Measurements from ENCODE around the gene STAT6. TPM values are rescaled to one million over a fixed set of nuclear protein-coding genes. Genes with fewer than 3 reads are reported as not detected.

Gene STAT6
- total and polyA plus RNA-seq, 2 donors (not counting 1 experiment from before 2014, with no cell fraction given), result 544 to 736 TPM

GRCh38 chr12:57160741-57161140 is 49.6 kb upstream of the STAT6 start:
- Histone ChIP-seq H3K9me3 (ENCODE audit: control extremely low read depth in 1 of 3, control insufficient read depth in 2 of 3, insufficient read depth in 1 of 3, low read length in 2 of 3) (peaks cover 0 to 3% (median 0%) of the 10 kb centered on the region in 3 donors), H3K27me3 (replicated peaks in 1 of 4; ENCODE audit: control extremely low read depth in 1 of 4, control insufficient read depth in 3 of 4, insufficient read depth in 4 of 4, low read length in 3 of 4) (no peaks in the 10 kb centered on the region), H3K9ac (ENCODE audit: low read length) (no peak overlapping the region), H4K20me1 (ENCODE audit: control insufficient read depth, insufficient read depth, low read length, poor library complexity, severe bottlenecking) (no peaks in the 10 kb centered on the region), H3K4me1 (ENCODE audit: control insufficient read depth in 2 of 2, insufficient read depth in 2 of 2, low read length in 2 of 2) (peaks cover 4 to 7% of the 10 kb centered on the region in 2 donors), H3K4me2 (replicated peaks; ENCODE audit: low read depth, low read length, poor library complexity, severe bottlenecking) (no peak overlapping the region), H3K4me3 (ENCODE audit: control extremely low read depth in 1 of 5, extremely low read depth in 1 of 5, insufficient read depth in 1 of 5, low read depth in 2 of 5, low read length in 4 of 5) (no peak overlapping the region), H2AFZ (ENCODE audit: insufficient read depth, low read depth, low read length, poor library complexity, severe bottlenecking) (no peak overlapping the region), H3K36me3 (replicated peaks in 1 of 2; ENCODE audit: control extremely low read depth in 1 of 2, control insufficient read depth in 1 of 2, extremely low read depth in 1 of 2, insufficient read depth in 2 of 2, low read length in 1 of 2) (no peaks in the 10 kb centered on the region), H3K79me2 (ENCODE audit: control insufficient read depth, insufficient read depth, low read length) (no peaks in the 10 kb centered on the region), H3K27ac (ENCODE audit: low read length in 2 of 2) (no peak overlapping the region)
- no peak for DNase-seq
- no peak for ATAC-seq (ENCODE audit: low read depth)
- Mint-ChIP-seq H3K4me3 (no peak overlapping the region), H3K27me3 (peaks cover 16% of the 10 kb centered on the region), H3K9me3 (ENCODE audit: insufficient read depth) (no peaks in the 10 kb centered on the region), H3K4me1 (peaks cover 7% of the 10 kb centered on the region), H3K27ac (no peak overlapping the region)
- intact Hi-C loops (cut with micrococcal nuclease), result no loop called here
- TF ChIP-seq, protein P1, sequence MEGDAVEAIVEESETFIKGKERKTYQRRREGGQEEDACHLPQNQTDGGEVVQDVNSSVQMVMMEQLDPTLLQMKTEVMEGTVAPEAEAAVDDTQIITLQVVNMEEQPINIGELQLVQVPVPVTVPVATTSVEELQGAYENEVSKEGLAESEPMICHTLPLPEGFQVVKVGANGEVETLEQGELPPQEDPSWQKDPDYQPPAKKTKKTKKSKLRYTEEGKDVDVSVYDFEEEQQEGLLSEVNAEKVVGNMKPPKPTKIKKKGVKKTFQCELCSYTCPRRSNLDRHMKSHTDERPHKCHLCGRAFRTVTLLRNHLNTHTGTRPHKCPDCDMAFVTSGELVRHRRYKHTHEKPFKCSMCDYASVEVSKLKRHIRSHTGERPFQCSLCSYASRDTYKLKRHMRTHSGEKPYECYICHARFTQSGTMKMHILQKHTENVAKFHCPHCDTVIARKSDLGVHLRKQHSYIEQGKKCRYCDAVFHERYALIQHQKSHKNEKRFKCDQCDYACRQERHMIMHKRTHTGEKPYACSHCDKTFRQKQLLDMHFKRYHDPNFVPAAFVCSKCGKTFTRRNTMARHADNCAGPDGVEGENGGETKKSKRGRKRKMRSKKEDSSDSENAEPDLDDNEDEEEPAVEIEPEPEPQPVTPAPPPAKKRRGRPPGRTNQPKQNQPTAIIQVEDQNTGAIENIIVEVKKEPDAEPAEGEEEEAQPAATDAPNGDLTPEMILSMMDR (IDR thresholded peaks at IDR 0.05), result no peak
- no peak for TF ChIP-seq EZH2 (IDR thresholded peaks at IDR 0.05; ENCODE audit: borderline replicate concordance, insufficient read depth, low read depth, low read length, poor library complexity, severe bottlenecking)
- ChIA-PET CTCF (no interaction called here), POLR2A (no interaction called here)
- WGBS (ENCODE audit: insufficient coverage), result 96% methylated on average over 14 of the region's 14 CpGs

DNA sequence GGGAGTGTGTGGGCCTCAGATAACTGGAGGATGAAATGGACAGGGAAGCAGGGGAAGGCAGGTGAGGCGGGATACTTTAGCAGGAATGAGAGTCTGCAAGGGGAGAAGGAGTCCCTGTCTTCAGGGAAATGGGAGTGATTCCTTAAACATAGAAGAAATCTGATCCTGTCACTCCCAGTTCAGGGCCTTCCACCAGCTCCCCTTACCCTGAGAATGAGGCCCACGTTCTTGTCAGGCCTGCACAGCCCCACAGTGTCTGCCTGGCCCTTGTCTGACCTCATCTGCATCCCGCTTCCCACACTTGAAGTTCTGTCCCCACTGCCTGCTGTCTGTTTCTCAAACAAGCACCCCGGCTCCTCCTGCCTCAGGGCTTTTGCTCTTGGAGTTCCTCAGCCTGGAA is 48.9 kb upstream of the STAT6 start:
- Histone ChIP-seq H3K27me3 (replicated peaks in 1 of 4; ENCODE audit: control extremely low read depth in 1 of 4, control insufficient read depth in 3 of 4, insufficient read depth in 4 of 4, low read length in 3 of 4) (no peaks in the 10 kb centered on the region), H4K20me1 (ENCODE audit: control insufficient read depth, insufficient read depth, low read length, poor library complexity, severe bottlenecking) (no peaks in the 10 kb centered on the region), H3K9ac (ENCODE audit: low read length) (no peak overlapping the region), H3K79me2 (ENCODE audit: control insufficient read depth, insufficient read depth, low read length) (no peaks in the 10 kb centered on the region), H2AFZ (ENCODE audit: insufficient read depth, low read depth, low read length, poor library complexity, severe bottlenecking) (no peak overlapping the region), H3K4me3 (ENCODE audit: control extremely low read depth in 1 of 5, extremely low read depth in 1 of 5, insufficient read depth in 1 of 5, low read depth in 2 of 5, low read length in 4 of 5) (no peak overlapping the region), H3K9me3 (ENCODE audit: control extremely low read depth in 1 of 3, control insufficient read depth in 2 of 3, insufficient read depth in 1 of 3, low read length in 2 of 3) (peaks cover 0 to 3% (median 0%) of the 10 kb centered on the region in 3 donors), H3K27ac (ENCODE audit: low read length in 2 of 2) (no peak overlapping the region), H3K4me2 (replicated peaks; ENCODE audit: low read depth, low read length, poor library complexity, severe bottlenecking) (no peak overlapping the region), H3K36me3 (replicated peaks in 1 of 2; ENCODE audit: control extremely low read depth in 1 of 2, control insufficient read depth in 1 of 2, extremely low read depth in 1 of 2, insufficient read depth in 2 of 2, low read length in 1 of 2) (no peaks in the 10 kb centered on the region), H3K4me1 (ENCODE audit: control insufficient read depth in 2 of 2, insufficient read depth in 2 of 2, low read length in 2 of 2) (peaks cover 4 to 8% of the 10 kb centered on the region in 2 donors)
- Mint-ChIP-seq H3K4me3 (no peak overlapping the region), H3K27ac (no peak overlapping the region), H3K4me1 (peaks cover 7% of the 10 kb centered on the region), H3K9me3 (ENCODE audit: insufficient read depth) (no peaks in the 10 kb centered on the region), H3K27me3 (peaks cover 16% of the 10 kb centered on the region)
- CTCF ChIA-PET, result interaction anchor here (1.0 to 1.2 kb wide), 2 partner anchors 36 to 99 kb away, joined by 3 read pairs; no protein-coding TSS in a partner anchor
- WGBS (ENCODE audit: insufficient coverage), result 77% methylated on average over 3 of the region's 4 CpGs
- POLR2A ChIA-PET, result no interaction called here
- ATAC-seq (ENCODE audit: low read depth) (no peak), DNase-seq (no peak)
- TF ChIP-seq EZH2 (IDR thresholded peaks at IDR 0.05; ENCODE audit: borderline replicate concordance, insufficient read depth, low read depth, low read length, poor library complexity, severe bottlenecking), result no peak
- TF ChIP-seq, protein P1 (IDR thresholded peaks at IDR 0.05), result no peak
- intact Hi-C loops (cut with micrococcal nuclease), result no loop called here

Data from B cell (primary cell).